ENCODE measurements around the gene GPC5. TPM values are rescaled to one million over a fixed set of nuclear protein-coding genes. Genes with fewer than 3 reads are reported as not detected.

The GPC5 gene
- total and polyA plus RNA-seq, 2 of the 8 experiments (the other 6 are each of a cell fraction or from before 2014, with no cell fraction given) = 0.20 to 0.39 TPM

GRCh38 chr13:91813253-91813652, 414.8 kb downstream of the GPC5 start (continued):
- no peak for TF ChIP-seq CHD2 (IDR thresholded peaks at IDR 0.05; ENCODE audit: low read length)
- no peak for TF ChIP-seq RAD21 (IDR thresholded peaks at IDR 0.05 in 1 of 2, conservative IDR thresholded peaks at IDR 0.05 in 1 of 2; ENCODE audit: low read depth in 2 of 2, low read length in 2 of 2)

Data from H1 (cell line).